T-helper 2 cell (primary cell): ENCODE data around the gene CCDC106.

Experiments used
- DNase-seq, 5 experiments: peaks; one replicate each; pipeline versions ENCODE4 v3.0.0 to v3.0.0-alpha.2; 2012 to 2022

CCDC106 gene

DNA sequence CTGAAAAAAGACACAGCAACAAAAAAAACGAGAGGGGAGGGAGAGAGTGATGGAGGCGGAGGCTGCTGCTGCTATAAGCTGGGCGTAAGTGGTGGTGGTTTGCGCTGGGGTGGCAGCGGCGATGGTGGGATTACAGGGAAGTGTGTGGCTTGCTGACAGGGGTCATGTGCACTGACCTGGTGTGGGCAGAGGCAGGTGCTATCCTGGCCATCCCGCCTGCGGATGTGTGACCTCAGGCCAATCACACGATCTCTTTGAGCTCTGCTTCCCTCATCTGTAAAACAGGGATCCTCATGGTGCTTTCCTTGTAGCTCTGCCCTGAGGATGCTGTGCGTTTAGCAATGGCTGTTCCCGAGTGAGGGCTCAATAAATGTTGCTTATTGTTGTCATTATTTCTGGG, 10.5 kb upstream of the CCDC106 start:
- no peak for DNase-seq

DNA sequence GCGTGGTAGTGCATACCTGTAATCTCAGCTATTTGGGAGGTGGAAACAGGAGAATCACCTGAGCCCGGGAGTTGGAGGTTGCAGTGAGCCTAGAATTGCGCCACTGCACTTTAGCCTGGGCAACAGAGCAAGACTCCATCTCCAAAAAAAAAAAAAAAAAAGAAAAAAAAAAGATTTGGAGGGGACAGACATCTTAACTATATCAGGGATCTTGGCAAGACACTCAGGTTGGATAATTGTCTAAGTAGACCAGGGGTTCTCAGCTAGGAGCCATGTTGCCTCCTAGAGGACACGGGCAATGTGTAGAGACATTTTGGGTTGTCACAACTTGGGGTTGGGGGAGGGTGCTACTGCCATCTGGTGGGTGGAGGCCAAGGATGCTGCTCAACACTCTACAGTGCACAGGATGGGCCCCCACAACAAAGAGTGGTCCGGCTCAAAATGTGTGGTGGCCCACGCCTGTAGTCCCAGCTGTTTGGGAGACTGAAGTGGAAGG, 9.1 kb upstream of the CCDC106 start:
- peak in 4 of 5 experiments; percentile 43 to 83 (median 48) for DNase-seq

DNA sequence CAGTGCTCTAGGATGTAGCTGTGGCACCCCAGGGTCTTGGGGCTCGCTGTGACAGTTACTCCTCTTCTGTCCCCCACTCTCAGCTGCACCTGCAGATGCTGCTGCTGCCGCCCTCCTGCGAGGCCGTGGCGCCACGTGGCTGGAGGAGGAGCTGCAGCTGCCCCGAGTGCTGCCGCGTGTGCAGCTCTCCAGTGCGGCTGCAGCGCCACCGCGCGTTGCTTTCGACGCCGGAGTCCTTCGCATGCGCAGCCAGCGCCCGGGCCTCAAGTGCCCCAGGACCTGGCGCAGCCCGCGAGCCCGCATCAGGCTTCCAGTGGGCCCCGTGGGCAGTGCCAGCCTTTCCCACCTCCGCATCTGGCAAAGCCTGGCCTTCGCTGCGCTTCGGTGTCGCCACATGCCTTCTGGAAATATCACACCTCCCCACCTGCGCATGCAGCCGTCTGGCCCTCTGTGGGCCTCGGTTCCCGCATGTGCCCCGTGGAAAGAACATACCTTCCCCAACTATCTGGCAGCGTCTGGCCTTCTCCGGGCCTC, 7.9 kb upstream of the CCDC106 start:
- peak; percentile 47 to 91 (median 64) for DNase-seq

GRCh38 chr19:55640577-55641425, 7.2 kb upstream of the CCDC106 start, which contains the start of gene ZNF580:
ZNF580 (plus strand) TSS chr19:55641002; CDS start chr19:55642509, 1,507 bp downstream.
- peak in 4 of 5 experiments; percentile 31 to 78 (median 40) for DNase-seq

DNA sequence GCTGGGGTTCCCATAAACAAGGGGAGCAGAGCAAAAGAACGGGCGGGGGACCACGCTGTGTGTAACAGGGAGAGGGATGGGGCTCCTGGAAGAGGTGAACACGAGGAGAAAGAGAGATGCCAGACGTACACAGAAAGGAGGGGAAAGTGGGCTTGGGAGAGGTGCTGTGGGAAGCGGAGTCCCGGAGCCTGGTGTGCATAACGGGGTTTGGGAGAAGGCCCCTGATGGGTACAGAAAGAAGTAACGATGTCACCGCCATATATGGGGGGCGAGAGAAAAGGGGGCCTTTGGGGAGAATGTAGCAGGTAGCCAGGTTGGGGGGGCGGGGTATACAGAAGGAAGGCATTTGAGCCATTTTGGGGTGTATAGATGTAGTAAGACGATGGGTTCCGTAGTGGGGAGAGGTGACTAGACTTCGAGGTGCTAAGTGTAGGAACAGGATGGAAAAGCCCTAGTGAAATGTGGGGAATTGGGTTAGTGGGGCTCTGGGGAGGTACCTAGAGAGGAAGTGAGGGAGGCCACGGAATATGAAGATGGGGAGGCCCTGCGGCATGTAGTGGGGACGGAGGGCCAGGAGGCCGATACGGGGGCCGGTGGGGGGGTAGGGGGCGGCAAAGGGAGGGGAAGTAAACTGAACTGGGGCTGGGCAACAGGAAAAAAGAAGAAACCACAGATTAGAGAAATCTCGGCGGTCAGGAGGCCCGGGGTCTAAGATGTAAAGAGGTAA, 6.4 kb upstream of the CCDC106 start:
- DNase-seq, result peak in 2 of 5 experiments; percentile 39 to 59

DNA sequence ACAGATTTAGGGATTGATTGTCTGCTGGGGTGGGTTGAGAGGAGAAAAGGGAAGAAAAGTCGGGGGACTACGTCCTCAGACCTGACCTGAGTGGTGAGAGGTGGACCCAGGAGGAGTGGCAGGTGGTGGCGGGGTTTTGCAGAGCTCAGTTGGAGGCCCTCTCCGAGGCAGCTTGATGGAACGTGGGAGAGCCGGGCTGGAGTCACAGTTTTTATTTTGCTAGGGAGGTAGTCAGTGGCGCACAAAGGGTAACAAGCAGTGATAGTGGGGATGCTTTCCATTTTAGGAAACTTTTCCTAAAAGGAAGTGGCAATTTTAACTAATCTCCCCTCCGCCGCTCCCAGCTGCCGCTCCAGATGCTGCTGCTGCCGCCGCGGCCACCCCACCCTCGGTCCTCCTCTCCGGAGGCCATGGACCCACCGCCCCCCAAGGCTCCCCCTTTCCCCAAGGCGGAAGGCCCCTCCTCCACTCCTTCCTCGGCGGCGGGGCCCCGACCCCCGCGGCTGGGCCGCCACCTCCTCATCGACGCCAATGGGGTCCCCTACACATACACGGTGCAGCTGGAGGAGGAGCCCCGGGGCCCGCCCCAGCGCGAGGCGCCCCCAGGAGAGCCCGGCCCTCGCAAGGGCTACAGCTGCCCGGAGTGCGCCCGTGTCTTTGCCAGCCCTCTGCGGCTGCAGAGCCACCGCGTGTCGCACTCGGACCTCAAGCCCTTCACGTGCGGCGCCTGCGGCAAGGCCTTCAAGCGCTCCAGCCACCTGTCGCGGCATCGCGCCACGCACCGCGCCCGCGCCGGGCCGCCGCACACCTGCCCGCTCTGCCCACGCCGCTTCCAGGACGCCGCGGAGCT, 5.6 kb upstream of the CCDC106 start:
- DNase-seq, result peak in 1 of 5 experiments; percentile 39

- DNase-seq, result peak; percentile 53 to 89 (median 70)
Observed at GRCh38 chr19:55643003-55643886, 4.8 kb upstream of the CCDC106 start, which contains the start of gene ZNF581. ZNF581 (plus strand) TSS chr19:55643649; CDS start chr19:55644572, 923 bp downstream.

DNA sequence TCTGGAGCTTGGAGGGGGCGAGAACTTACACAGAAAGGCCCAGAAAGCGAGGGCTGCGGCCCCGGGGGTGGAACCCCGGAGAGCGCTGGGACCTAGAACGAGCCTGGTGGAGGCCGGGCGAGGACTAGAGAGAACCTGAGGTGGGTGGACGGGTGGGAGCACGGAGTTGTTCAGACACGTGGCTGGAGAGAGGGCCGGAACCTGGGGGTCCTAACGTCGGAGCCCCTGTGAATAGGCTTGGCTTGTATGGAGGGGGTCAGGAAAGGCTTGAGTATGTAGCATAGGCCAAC, 4.2 kb upstream of the CCDC106 start:
- DNase-seq, result no peak

GRCh38 chr19:55644191-55644833, 3.7 kb upstream of the CCDC106 start:
- DNase-seq, result no peak

DNA sequence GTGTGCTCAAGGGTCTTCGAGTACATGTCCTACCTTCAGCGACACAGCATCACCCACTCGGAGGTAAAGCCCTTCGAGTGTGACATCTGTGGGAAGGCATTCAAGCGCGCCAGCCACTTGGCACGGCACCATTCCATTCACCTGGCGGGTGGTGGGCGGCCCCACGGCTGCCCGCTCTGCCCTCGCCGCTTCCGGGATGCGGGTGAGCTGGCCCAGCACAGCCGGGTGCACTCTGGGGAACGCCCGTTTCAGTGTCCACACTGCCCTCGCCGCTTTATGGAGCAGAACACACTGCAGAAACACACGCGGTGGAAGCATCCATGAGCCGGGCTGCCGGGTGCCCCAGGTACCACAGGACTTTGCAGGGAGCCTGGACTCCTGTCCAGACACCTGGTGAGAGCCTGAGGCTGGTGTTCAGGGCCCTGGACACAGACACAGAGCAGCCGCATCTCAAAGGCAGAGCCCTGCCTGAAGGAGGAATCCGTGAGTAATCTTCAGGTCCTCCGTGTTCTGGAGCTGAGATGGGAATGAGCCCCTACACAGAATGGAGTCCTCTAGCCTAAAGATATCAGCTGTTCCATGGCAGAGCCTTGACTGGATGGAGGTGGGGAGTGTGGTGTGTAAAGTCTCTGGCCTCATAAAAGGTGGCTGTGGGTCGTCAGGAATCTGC, 3.0 kb upstream of the CCDC106 start:
- DNase-seq, result no peak

DNA sequence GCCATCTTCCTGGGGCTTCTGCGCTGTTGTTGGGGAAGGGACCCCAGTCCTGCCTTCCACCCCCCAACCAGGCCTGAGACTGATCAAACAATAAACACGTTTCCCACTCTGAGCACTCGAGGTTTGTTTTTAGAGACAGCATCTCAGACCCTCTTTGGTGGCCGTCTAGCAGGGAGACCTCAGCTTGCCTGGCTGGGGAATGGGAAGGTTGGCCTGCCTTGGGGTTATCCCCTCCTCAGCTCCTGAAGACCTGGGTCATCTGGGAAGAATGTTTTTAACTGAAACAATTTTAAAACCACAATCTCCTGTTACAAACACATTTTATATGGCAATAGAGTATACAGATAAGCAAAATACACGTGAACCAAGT, 2.5 kb upstream of the CCDC106 start:
- no peak for DNase-seq

- DNase-seq, result no peak
Observed at GRCh38 chr19:55646889-55647731, 902 bp upstream of the CCDC106 start.

GRCh38 chr19:55648585-55649267, 714 bp downstream of the CCDC106 start:
- no peak for DNase-seq

DNA sequence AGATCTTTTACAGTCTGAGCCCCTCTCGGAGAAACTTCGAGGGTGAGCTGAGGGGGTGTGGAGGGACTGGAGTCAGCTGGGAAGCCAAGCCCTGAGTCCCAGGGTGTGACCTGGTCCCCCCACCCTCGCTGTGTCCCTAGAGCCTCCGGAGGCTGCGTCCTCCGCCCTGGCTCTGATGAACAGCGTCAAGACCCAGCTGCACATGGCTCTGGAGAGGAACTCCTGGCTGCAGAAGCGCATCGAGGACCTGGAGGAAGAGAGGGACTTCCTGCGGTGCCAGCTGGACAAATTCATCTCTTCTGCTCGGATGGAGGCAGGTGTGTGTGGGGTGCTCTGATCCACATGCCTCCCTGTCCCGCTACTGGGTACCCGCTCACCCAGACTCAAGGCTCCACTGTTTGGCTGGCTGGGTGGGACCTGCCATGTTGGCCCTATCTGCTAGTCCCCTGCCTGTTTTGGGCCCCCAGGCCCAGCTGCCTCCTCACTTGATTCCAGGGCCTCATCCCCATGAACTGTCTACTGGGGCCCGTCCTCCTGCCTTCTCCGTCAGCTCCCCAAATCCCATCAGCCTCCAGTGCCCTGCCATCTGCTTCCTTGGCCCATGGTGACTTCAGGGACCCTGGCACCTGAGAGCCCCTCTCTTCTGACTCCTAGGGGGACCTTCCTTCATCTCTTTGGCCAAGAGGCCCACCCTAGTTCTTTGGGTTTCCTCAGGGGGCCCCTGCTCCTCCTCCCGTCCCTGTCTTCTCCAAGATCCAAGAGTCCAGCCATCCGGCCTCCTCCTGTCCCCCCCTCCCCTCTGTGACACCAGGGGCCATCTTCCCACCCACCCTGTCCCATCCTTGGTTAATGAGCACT, 1.5 kb downstream of the CCDC106 start:
- DNase-seq, result no peak

DNA sequence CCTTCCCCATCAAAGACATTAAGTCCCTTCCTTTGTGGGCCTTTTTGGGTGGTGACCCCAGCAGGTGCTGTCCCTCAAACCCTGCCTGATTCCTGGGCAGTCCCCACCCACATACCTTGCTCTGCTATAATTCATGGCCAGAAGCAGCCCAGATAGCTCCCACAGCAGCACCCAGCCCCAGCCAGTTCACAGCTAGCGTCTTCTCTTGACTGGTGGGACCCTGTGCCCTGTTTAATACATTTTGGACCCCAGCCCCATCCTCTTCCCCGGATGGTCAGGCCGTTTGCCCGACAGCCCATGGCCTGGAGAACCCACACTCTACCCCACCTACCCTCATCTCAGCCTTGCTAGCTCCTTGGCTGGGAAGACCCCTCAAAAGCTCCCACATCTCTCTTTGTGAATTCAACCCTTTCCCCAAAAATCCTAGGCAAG, 2.1 kb downstream of the CCDC106 start:
- no peak for DNase-seq

GRCh38 chr19:55650602-55651230, 2.7 kb downstream of the CCDC106 start:
- DNase-seq, result no peak

DNA sequence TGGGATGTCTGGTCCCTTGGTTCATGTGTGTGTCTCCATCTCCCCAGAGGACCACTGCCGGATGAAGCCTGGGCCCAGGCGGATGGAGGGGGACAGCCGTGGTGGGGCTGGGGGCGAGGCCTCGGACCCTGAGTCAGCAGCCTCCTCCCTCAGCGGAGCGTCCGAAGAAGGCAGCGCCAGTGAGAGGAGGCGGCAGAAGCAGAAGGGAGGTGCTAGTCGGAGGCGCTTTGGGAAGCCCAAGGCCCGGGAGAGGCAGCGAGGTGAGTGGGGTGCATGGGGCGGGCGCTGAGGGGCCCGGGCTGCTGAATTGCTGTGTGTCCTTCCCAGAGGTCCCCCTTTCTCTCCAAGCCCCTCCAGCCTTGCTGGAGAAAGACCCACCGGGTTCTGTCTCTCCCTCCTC, 3.2 kb downstream of the CCDC106 start:
- no peak for DNase-seq
